AG20443 (cell line): Measurements from ENCODE around the gene DHX38.
"Not testable (repeated sequence)": the region's sequence is repeated elsewhere in the genome, so short reads cannot be mapped to it uniquely, and the experiment has no call there.

Source experiments
- DNase-seq: peaks from one replicate; pipeline ENCODE4 v3.0.0; 2012; ENCODE audit warnings: low spot score, mixed read lengths

The DHX38 gene

DNA sequence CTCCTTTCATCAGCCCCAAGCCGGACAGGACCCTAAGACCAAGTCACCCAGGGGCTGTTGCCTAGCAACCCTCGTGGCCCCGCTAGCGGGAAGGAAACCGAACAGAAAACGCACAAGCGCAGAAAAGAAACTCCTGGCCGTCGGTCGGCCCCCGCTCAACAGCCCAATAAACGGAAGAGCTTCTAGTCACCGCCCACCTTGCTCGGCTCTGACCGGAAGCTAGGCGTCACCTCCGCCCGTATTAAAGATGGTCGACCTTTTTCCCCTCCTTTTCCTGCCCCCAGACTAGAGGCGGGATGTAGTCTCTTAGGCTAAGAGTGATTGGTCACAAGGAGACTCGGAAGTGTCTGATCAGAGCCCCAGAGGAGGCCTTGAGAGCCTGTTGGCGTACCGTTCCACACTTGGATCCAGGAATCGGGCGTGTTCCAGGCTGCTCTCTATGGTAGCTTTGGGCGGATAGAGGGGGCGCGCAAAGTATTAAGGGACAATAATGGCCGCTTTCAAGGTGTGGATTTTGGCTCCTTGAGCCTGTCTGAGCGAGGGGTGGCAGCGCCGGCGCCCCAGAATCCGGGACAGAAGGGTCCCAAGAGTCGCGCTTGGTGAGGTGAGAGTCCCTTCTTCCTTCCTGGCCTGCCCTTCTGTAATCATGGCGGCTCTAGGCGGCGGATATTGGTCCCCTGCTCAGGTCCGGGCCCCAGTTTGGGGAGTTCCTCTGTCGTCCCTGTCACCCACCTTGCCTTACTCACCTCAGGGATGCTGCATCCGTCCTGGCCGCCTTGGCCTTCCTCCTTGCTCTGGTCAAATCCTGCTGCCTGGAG is at the start of gene DHX38, which contains the start of gene TXNL4B:
Gene DHX38, plus strand, starts transcription at position 400 of the 818 bp plus-strand sequence. CDS start 2,311 bp downstream, outside the sequence.
Gene TXNL4B, minus strand, starts transcription at position 173 of the 818 bp plus-strand sequence. CDS start 2,871 bp downstream, outside the sequence.
- DNase-seq = peak; percentile 98

- DNase-seq = no peak
These were observed 49.4 kb upstream of the DHX38 start for GRCh38 chr16:72044296-72044695.

GRCh38 chr16:72044825-72045359 is 48.8 kb upstream of the DHX38 start:
- no peak for DNase-seq

- DNase-seq = no peak
These were observed 44.5 kb upstream of the DHX38 start for GRCh38 chr16:72049110-72049509.

DNA sequence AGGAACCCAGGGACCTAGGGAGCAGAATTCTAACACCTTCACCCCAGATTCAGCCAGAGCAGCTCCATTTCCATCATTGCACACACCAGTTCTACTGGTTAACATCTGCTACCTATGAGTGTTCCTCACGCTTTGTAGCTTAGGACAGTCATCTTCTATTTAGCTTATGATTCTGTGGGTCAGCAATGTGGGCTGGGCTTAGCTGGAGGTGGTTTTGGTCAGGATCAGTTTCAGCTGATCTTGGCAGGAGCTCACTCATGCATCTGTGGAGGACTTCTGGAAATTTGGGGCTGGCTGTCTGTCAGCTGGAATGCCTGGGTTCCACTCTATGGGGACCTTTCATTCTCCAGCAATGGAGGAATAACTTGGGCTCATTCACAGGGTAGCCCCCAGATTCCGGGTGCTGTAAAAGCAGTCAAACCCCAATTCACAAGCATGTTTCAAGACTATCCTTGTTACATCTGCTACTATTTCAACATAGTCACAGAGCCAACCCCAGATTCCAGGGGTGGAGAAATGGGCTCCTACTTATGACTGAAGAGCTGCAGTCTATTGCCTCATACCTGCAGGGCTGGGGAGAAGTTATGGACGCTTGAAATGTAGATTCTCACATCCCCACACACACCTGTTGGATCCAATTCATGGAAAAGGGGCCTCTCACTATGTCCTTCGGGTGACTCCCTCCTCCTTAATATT is 42.7 kb upstream of the DHX38 start:
- DNase-seq = peak; percentile 51

- DNase-seq = no peak
These were observed 41.8 kb upstream of the DHX38 start for GRCh38 chr16:72051818-72052217.

DNA sequence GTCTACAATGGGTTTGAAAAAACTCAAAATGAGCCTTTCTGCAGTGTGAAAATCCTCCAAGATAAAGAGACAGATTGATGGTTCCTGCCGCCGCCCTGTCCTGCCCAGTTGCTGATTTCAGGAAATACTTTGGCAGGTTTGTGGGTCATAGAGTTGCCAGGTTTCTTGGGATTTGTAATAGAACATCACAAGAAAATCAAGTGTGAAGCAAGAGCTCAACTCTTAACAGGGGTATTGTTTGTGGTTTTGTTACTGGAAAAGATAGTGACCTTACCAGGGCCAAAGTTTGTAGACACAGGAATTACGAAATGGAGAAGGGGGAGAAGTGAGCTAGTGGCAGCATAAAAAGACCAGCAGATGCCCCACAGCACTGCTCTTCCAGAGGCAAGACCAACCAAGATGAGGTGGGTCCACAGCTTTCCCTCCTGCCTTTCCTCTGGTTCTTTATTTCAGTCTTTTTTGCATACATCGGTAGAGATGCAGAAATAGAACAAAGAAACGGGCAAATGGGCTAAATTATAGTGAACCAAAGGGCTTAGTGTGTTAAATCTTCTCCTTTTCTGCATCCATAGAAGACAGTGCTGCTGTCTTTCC is 39.3 kb upstream of the DHX38 start, which contains the start of gene HP:
Gene HP, plus strand, starts transcription at position 252 of the 594 bp plus-strand sequence. Its CDS starts 148 bp downstream, at position 400.
- not testable (repeated sequence) for DNase-seq

GRCh38 chr16:72055911-72056310 is 37.7 kb upstream of the DHX38 start:
- no peak for DNase-seq

- not testable (repeated sequence) for DNase-seq
These were observed 36.3 kb upstream of the DHX38 start for GRCh38 chr16:72057313-72057712.

- DNase-seq = not testable (repeated sequence)
These were observed 34.6 kb upstream of the DHX38 start for GRCh38 chr16:72059060-72059459.

DNA sequence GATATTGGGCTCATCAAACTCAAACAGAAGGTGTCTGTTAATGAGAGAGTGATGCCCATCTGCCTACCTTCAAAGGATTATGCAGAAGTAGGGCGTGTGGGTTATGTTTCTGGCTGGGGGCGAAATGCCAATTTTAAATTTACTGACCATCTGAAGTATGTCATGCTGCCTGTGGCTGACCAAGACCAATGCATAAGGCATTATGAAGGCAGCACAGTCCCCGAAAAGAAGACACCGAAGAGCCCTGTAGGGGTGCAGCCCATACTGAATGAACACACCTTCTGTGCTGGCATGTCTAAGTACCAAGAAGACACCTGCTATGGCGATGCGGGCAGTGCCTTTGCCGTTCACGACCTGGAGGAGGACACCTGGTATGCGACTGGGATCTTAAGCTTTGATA is 33.2 kb upstream of the DHX38 start:
- DNase-seq = no peak

GRCh38 chr16:72061564-72061963 is 32.1 kb upstream of the DHX38 start:
- DNase-seq = no peak

- DNase-seq = no peak
These were observed 29.2 kb upstream of the DHX38 start for GRCh38 chr16:72064361-72064894.

DNA sequence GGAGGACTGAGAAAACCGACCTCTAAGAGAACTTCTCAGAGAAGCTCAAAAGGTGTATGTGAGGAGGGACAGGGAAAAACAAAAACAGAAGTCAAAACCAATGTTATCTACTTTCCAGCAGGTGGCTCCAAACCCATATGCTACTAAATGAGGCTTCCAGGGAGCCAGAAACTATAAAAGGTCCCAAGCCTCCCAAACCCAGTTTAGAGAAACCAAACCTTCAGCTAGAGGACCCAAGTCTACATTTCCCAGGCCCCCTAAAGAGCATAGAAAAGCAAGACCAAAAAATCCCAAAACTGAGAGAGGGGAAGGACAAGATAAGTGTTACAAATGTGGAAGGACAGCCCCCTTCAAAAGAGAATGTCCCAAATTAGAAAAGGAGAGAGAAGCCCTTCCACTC is 26.9 kb upstream of the DHX38 start:
- DNase-seq = peak; percentile 53

- DNase-seq = no peak
These were observed 24.7 kb upstream of the DHX38 start for GRCh38 chr16:72068930-72069329.

GRCh38 chr16:72072514-72073342 is 20.9 kb upstream of the DHX38 start:
- DNase-seq = no peak

- DNase-seq = no peak
These were observed 20.0 kb upstream of the DHX38 start for GRCh38 chr16:72073560-72074230.

- DNase-seq = not testable (repeated sequence)
These were observed 18.6 kb upstream of the DHX38 start for GRCh38 chr16:72075067-72075466.

DNA sequence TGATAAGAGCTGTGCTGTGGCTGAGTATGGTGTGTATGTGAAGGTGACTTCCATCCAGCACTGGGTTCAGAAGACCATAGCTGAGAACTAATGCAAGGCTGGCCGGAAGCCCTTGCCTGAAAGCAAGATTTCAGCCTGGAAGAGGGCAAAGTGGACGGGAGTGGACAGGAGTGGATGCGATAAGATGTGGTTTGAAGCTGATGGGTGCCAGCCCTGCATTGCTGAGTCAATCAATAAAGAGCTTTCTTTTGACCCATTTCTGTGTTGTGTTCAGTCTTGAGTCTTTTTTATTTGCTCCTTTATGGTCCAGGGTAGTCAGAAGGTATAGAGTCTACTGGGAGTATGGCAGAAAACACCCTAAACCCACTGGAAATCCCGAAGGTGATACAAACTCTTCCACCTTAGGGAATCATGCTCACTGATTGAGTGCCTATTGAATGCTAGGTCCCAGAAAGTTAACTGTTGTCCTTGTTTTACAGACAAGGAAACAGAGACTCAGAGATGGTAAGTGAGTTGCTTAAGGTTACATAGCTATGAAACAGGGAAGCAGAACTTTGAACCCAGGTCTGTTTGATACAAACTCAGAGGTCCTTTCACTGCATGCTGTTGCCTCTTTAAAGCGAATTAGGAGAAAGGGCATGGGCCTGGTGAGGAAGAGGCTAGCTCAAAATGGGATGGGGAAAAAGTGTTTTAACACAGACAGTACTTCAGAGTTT is 16.5 kb upstream of the DHX38 start:
- DNase-seq = not testable (repeated sequence)
